GM10266 (cell line): ENCODE data around the gene CHRD.

Experiments used
- DNase-seq: peaks from one replicate; pipeline ENCODE4 v3.0.0; 2012; ENCODE audit errors: extremely low spot score
- CTCF ChIP-seq: IDR thresholded peaks from 2 replicates; pipeline ENCODE4 v1.5.1; 2012; ENCODE audit warnings: mild to moderate bottlenecking, low read depth; ENCODE audit not compliant: control insufficient read depth, insufficient read depth; ENCODE audit errors: missing control alignments

The CHRD gene

GRCh38 chr3:184379358-184380184 is at the start of gene CHRD:
CHRD (plus strand) TSS chr3:184380054; CDS start chr3:184380319, 265 bp downstream.
- DNase-seq, result no peak

GRCh38 chr3:184332370-184333090 is 47.3 kb upstream of the CHRD start:
- no peak for TF ChIP-seq CTCF
- no peak for DNase-seq

More at GRCh38 chr3:184379358-184380184, at the start of gene CHRD:
- TF ChIP-seq CTCF, result no peak

GRCh38 chr3:184333190-184333589 is 46.7 kb upstream of the CHRD start:
- DNase-seq, result no peak
- no peak for TF ChIP-seq CTCF

GRCh38 chr3:184333700-184334099 is 46.2 kb upstream of the CHRD start:
- DNase-seq, result no peak
- TF ChIP-seq CTCF, result no peak

GRCh38 chr3:184334470-184335158 is 45.2 kb upstream of the CHRD start:
- DNase-seq, result no peak

GRCh38 chr3:184335291-184335660 is 44.6 kb upstream of the CHRD start:
- DNase-seq, result no peak
- TF ChIP-seq CTCF, result no peak

More at GRCh38 chr3:184334470-184335158, 45.2 kb upstream of the CHRD start:
- no peak for TF ChIP-seq CTCF
